Erythroblast (primary cell): Measurements from ENCODE around the gene RANGRF.

ENCODE experiments used
- GATA1 ChIP-seq: IDR thresholded peaks from 2 replicates; pipeline ENCODE4 v1.6.1; 2011; ENCODE audit warnings: low read depth, mild to moderate bottlenecking, control low read depth, low read length, moderate library complexity
- POLR2A ChIP-seq: IDR thresholded peaks from 2 replicates; pipeline ENCODE4 v1.6.1; 2011; ENCODE audit warnings: mild to moderate bottlenecking, low read length

DNA sequence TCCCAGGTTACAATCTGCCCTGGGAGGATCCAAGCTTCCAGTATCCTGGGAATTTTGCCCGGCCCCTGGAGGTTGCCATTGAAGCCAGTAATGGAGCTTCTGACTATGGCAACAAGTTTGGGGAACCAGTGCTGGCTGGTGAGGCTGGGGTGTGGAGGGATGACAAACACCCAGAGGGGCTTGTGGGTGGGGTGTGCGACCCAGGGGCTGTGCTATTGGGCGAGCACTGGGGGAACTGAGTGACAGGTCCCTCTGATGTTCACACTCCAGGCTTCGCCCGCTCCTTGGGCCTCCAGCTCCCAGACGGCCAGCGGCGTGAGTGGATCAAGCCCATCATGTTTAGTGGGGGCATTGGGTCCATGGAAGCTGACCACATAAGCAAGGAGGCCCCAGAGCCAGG lies 30.7 kb upstream of the RANGRF start:
- TF ChIP-seq POLR2A (no peak), GATA1 (no peak)
